Measurements from ENCODE around the gene DBF4. TPM values are rescaled to one million over a fixed set of nuclear protein-coding genes. Genes with fewer than 3 reads are reported as not detected.
"Not testable (repeated sequence)": the region's sequence is repeated elsewhere in the genome, so short reads cannot be mapped to it uniquely, and the experiment has no call there.

Gene DBF4
- total RNA-seq, 1 experiment from 2014 or later = 52.7 TPM

- no peaks in the 10 kb centered on the region for H3K9me3 ChIP-seq (ENCODE audit: insufficient read depth, low read depth)
- H2AFZ ChIP-seq = no peak overlapping the region
- no peaks in the 10 kb centered on the region for H3K4me1 ChIP-seq (replicated peaks; ENCODE audit: insufficient read depth)
- H3K4me2 ChIP-seq = no peak overlapping the region
- H3K27me3 ChIP-seq (ENCODE audit: insufficient read depth, low read depth) = no peaks in the 10 kb centered on the region
- ChIA-PET POLR2A (ENCODE audit: unreplicated experiment) (no interaction called here), CTCF (no interaction called here)
- H3F3A ChIP-seq (ENCODE audit: insufficient read depth, low read depth) = no peaks in the 10 kb centered on the region
- no TSS peak for BruUV-seq (replicated peaks)
- no peak for DNase-seq
- no peaks in the 10 kb centered on the region for H3K9me2 ChIP-seq (ENCODE audit: insufficient read depth)
- TF ChIP-seq EZH2 (IDR thresholded peaks at IDR 0.05; ENCODE audit: low read depth) (no peak), CTCF (conservative IDR thresholded peaks at IDR 0.05) (no peak)
- 0 out of 2 replicates have a peak, but pooled peaks cover 2% of the 10 kb centered on the region for H3K79me2 ChIP-seq (ENCODE audit: low read depth)
- no peaks in the 10 kb centered on the region for H4K20me1 ChIP-seq (ENCODE audit: insufficient read depth)
- intact Hi-C loops (cut with micrococcal nuclease; ENCODE audit: unreplicated experiment) = no loop called here
- H3K4me3 ChIP-seq = no peak overlapping the region
- H3K27ac ChIP-seq = no peak overlapping the region
- peaks cover 41% of the 10 kb centered on the region for H3K36me3 ChIP-seq (ENCODE audit: low read depth)
Measured at GRCh38 chr7:87899255-87899654, 23.0 kb downstream of the DBF4 start.

GRCh38 chr7:87907136-87907906 is 31.0 kb downstream of the DBF4 start:
- H3F3A ChIP-seq (ENCODE audit: insufficient read depth, low read depth); H3K4me1 ChIP-seq (replicated peaks; ENCODE audit: insufficient read depth); H3K9me2 ChIP-seq (ENCODE audit: insufficient read depth); H3K9me3 ChIP-seq (ENCODE audit: insufficient read depth, low read depth); H3K4me2 ChIP-seq; CTCF ChIA-PET; H3K4me3 ChIP-seq; DNase-seq; H3K27me3 ChIP-seq (ENCODE audit: insufficient read depth, low read depth); H3K27ac ChIP-seq; H4K20me1 ChIP-seq (ENCODE audit: insufficient read depth); BruUV-seq (replicated peaks); H2AFZ ChIP-seq; H3K79me2 ChIP-seq (ENCODE audit: low read depth); POLR2A ChIA-PET (ENCODE audit: unreplicated experiment): not testable (repeated sequence)
- intact Hi-C loops (cut with micrococcal nuclease; ENCODE audit: unreplicated experiment) = loop anchor here (10.0 kb wide), 2 partner anchors 207 to 257 kb away; no protein-coding TSS in a partner anchor
- peaks cover 17% of the 10 kb centered on the region for H3K36me3 ChIP-seq (ENCODE audit: low read depth)

- CTCF ChIA-PET; H3K4me2 ChIP-seq; H3K4me3 ChIP-seq; BruUV-seq (replicated peaks); H2AFZ ChIP-seq; H4K20me1 ChIP-seq (ENCODE audit: insufficient read depth); H3K9me2 ChIP-seq (ENCODE audit: insufficient read depth); H3K27ac ChIP-seq; DNase-seq; H3K9me3 ChIP-seq (ENCODE audit: insufficient read depth, low read depth); H3K27me3 ChIP-seq (ENCODE audit: insufficient read depth, low read depth); H3K4me1 ChIP-seq (replicated peaks; ENCODE audit: insufficient read depth); H3K79me2 ChIP-seq (ENCODE audit: low read depth); H3F3A ChIP-seq (ENCODE audit: insufficient read depth, low read depth): not testable (repeated sequence)
- POLR2A ChIA-PET (ENCODE audit: unreplicated experiment) = interaction anchor here (0.7 kb wide), 1 partner anchor 12 kb away, joined by 24 read pairs; no protein-coding TSS in a partner anchor
- peaks cover 10% of the 10 kb centered on the region; the same call in 1 of the 2 replicates for H3K36me3 ChIP-seq (ENCODE audit: low read depth)
- intact Hi-C loops (cut with micrococcal nuclease; ENCODE audit: unreplicated experiment) = loop anchor here (10.0 kb wide), 2 partner anchors 206 to 256 kb away; no protein-coding TSS in a partner anchor
Measured at GRCh38 chr7:87908814-87909213, 32.5 kb downstream of the DBF4 start.

GRCh38 chr7:87912121-87912520 is 35.8 kb downstream of the DBF4 start:
- H3K4me2 ChIP-seq = no peak overlapping the region
- no peaks in the 10 kb centered on the region for H4K20me1 ChIP-seq (ENCODE audit: insufficient read depth)
- POLR2A ChIA-PET (ENCODE audit: unreplicated experiment) = no interaction called here
- TF ChIP-seq EZH2 (IDR thresholded peaks at IDR 0.05; ENCODE audit: low read depth) (no peak), CTCF (conservative IDR thresholded peaks at IDR 0.05) (no peak)
- no peaks in the 10 kb centered on the region for H3K9me3 ChIP-seq (ENCODE audit: insufficient read depth, low read depth)
- no peak overlapping the region for H3K27ac ChIP-seq
- H2AFZ ChIP-seq = no peak overlapping the region
- no peaks in the 10 kb centered on the region for H3K27me3 ChIP-seq (ENCODE audit: insufficient read depth, low read depth)
- intact Hi-C loops (cut with micrococcal nuclease; ENCODE audit: unreplicated experiment) = no loop called here
- no peaks in the 10 kb centered on the region for H3K79me2 ChIP-seq (ENCODE audit: low read depth)
- H3F3A ChIP-seq (ENCODE audit: insufficient read depth, low read depth) = peaks cover 4% of the 10 kb centered on the region; the same call in 1 of the 2 replicates
- no peaks in the 10 kb centered on the region; the same call in 1 of the 2 replicates for H3K36me3 ChIP-seq (ENCODE audit: low read depth)
- no peak for DNase-seq
- H3K4me1 ChIP-seq (replicated peaks; ENCODE audit: insufficient read depth) = no peaks in the 10 kb centered on the region
- CTCF ChIA-PET = no interaction called here
- H3K4me3 ChIP-seq = no peak overlapping the region
- no TSS peak for BruUV-seq (replicated peaks)
- H3K9me2 ChIP-seq (ENCODE audit: insufficient read depth) = no peaks in the 10 kb centered on the region

Data from PC-9 (cell line).